Cardiac fibroblast (primary cell): Measurements from ENCODE around the gene OLA1.

ENCODE experiments used
- DNase-seq, 2 donors: peaks; one replicate each; pipeline versions ENCODE4 v3.0.0 to v3.0.0-alpha.2; 2010; ENCODE audit warnings: low read depth in 2 of 2
- H3K4me3 ChIP-seq, 2 donors: replicated peaks in 1 of 2; 1 replicate in 1 of 2; 2 replicates in 1 of 2; pipeline ENCODE4 v1.5.1; 2011; ENCODE audit warnings: low read depth in 2 of 2, low read length in 2 of 2, mild to moderate bottlenecking in 2 of 2, moderate library complexity in 1 of 2
- TF ChIP-seq, protein P1 (sequence below): IDR thresholded peaks from one replicate; pipeline ENCODE4 v1.5.1; 2011; ENCODE audit warnings: low read depth, mild to moderate bottlenecking, low read length, inconsistent platforms

OLA1 gene

DNA sequence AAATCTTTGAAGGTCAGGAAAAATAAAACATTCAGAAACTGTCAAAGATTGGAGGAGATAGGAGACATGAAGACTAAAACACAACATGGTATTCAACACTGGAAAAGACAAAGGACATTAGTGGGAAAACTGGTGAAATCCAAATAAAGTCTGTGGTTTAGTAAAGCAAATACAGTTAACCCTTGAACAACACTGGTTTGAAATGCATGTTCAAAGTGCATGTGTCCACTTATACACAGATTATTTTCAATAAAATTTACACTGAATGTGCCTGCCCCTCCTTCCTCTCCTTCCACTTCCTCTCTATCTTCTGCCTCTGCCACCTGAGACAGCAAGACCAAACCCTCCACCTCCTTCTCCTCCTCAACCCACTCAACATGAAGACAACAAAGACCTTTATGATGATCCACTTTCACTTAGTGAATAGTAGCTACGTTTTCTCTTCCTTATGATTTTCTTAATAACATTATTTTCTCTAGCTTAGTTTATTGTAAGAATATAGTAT lies 14.5 kb downstream of the OLA1 start:
- no peak overlapping the region for H3K4me3 ChIP-seq
- TF ChIP-seq, protein P1, sequence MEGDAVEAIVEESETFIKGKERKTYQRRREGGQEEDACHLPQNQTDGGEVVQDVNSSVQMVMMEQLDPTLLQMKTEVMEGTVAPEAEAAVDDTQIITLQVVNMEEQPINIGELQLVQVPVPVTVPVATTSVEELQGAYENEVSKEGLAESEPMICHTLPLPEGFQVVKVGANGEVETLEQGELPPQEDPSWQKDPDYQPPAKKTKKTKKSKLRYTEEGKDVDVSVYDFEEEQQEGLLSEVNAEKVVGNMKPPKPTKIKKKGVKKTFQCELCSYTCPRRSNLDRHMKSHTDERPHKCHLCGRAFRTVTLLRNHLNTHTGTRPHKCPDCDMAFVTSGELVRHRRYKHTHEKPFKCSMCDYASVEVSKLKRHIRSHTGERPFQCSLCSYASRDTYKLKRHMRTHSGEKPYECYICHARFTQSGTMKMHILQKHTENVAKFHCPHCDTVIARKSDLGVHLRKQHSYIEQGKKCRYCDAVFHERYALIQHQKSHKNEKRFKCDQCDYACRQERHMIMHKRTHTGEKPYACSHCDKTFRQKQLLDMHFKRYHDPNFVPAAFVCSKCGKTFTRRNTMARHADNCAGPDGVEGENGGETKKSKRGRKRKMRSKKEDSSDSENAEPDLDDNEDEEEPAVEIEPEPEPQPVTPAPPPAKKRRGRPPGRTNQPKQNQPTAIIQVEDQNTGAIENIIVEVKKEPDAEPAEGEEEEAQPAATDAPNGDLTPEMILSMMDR, result no peak
- DNase-seq, result no peak

DNA sequence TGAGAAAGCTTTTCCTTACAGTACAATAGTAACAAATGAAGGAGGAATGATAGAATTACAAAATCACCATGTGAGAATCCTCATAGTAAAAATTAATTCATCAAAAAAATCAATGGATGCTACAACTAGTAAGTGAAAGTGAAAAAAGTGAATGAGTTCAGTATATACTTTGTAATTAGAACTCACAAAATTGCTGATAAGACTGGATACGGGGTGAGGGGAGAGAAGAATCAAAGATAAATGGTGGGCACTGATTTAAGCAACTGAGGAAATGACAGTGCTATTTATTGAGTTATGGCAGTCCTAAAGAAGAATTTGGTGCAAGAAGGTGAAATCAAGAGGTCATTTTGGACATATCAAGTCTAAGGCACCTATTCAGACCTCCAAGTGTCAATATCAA lies 20.6 kb downstream of the OLA1 start:
- TF ChIP-seq, protein P1, result no peak
- DNase-seq, result no peak
- H3K4me3 ChIP-seq, result no peak overlapping the region

DNA sequence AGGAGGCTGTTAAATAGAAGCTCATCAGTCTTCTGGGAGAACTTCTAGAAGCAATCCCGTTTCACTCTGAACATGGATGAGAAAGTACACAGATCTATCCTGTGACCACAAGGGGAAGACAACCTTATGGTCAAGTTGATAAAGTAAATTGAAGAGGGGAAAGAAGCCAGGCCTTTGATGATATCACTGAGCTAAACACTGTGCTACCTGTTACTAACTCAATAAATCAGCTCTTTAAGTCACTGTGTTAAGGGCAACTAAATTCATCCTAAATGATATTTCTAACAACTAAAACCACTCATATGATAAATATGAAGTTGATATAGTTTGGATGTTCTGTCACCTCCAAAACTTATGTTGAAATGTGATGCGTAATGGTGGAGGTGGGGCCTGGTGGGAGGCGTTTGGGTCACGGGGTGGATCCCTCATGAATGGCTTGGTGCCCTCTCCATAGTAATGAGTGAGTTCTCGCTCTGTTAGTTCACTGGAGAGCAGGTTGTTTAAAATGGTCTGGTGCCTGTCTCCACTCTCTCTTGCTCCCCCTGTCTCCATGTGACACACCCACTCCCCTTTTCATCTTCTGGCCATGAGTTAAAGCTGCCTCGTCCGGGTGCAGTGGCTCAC lies 23.6 kb downstream of the OLA1 start:
- TF ChIP-seq, protein P1, result no peak
- H3K4me3 ChIP-seq, result no peak overlapping the region
- DNase-seq, result no peak

DNA sequence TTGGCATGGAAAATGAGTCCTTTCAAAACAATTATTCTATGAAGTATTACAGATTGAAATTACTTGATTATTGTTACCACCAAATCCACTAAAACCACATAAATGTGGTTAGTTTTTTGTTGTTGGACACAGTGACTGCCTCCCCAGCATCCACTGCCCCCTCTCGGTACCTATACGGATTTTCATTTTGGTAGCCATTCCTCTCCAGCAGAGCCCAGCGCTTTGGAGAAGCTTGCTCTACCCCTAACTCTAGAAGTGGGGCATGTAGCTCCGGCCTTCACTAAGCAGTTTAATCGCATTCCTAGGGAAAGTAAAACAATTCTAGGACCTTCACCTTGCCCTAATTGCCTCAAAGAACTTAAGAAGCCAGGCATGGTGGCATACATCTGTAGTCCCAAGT lies 24.2 kb downstream of the OLA1 start:
- no peak overlapping the region for H3K4me3 ChIP-seq
- no peak for DNase-seq

DNA sequence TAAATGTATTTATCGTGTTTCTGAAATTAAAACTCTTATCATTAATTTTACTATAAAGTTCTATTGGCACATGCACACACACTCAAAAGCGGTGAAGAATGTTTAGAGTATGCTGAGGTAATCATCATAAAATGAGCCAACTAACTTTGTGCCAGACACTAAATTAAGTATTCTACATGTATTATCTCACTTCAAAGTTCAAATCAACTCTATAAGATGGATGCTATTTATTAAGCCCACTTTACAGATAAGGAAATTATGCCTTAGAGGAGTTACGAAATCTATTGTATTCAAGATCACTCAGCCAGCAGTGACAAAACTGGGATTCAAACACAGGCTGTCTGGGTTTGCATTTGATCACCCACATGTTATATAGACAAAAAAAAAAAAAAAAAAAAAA lies 24.9 kb downstream of the OLA1 start:
- peak in 1 of 2 donors; percentile 10 for DNase-seq
- no peak overlapping the region for H3K4me3 ChIP-seq
- TF ChIP-seq, protein P1, result no peak

More for the DNA sequence above, 24.2 kb downstream of the OLA1 start:
- TF ChIP-seq, protein P1, result no peak

DNA sequence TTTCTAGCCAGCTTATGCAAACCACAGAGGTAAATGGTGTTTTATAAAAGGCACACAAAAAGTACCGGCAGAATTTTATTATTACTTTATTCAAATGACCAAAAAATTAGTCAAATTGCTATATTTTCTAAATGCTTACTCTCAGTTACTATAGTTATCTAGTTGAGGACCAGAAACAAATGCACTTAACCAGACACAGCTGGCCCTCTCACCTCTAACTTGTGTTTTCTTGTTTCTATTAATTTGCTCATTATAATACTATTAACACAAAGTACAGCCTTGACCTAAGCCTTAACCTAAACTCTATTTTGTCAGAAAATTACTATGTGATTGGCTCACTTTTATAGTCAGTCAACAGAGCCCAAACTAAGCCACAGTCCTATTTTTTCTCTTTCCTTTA lies 26.2 kb downstream of the OLA1 start:
- H3K4me3 ChIP-seq, result no peak overlapping the region
- TF ChIP-seq, protein P1, result no peak
- no peak for DNase-seq

DNA sequence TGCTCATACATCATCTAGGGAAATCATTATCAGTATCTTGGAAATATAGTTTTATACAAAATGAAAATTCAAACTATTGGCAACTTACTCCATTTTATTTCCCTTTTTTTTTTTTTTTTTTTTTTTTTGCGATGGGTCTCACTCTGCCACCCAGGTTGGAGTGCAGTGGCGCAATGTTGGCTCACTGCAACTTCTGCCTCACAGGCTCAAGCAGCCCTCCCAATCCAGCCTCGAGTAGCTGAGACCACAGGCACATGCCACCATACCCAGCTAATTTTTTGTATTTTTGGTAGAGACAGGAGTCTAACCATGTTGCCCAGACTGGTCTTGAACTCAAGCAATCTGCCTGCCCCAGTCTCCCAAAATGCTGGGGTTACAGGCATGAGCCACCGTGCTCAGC lies 29.0 kb downstream of the OLA1 start:
- TF ChIP-seq, protein P1, result no peak
- no peak overlapping the region for H3K4me3 ChIP-seq
- DNase-seq, result no peak
